ENCODE measurements around the gene CRTAP.
"Not testable (repeated sequence)": the region's sequence is repeated elsewhere in the genome, so short reads cannot be mapped to it uniquely, and the experiment has no call there.

The CRTAP gene

GRCh38 chr3:33113772-33114621 lies at the start of gene CRTAP:
TSS of gene CRTAP (plus strand) at chr3:33114014. CDS start at chr3:33114078, 64 bp downstream.
- DNase-seq (ENCODE audit: low read depth in 2 of 2) = peak; percentile 68 to 79

DNA sequence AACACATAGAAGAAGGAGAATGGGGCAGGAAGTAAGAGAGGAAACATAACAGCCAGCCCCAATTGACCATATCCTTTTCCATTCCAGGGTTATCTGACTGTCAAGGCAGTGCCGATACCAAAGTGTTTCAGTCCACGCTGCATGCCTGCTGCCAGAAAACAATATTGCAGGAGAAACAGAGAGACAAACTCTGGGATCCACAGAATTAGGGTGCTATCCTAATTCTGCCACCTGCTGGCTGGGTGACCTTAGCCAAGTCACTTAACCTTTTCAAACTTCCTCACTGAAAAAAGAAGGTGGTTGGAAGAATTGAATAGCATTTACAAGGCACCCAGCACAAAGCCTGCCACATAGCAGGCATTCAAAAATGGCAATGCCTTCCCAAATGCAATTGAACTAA lies 48.9 kb upstream of the CRTAP start:
- DNase-seq (ENCODE audit: low read depth in 2 of 2) = no peak

DNA sequence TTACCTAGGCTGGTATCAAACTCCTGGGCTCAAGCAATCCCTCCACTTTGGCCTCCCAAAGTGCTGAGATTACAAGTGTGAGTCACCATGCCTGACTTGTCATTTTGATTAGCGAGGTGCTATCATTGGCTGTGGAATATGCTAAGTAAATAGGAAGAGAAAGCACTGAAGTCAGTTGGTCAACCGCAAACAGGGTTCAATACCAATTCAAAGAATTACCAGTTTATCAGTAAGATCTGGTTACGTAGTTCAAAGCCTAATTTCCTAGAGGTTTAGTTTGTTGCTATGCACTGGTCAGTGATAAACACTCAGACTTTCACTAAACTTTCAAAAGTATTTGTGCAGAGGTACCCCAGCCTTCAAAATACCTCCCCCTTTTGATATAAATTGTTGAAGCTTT lies 46.3 kb upstream of the CRTAP start:
- no peak for DNase-seq (ENCODE audit: low read depth in 2 of 2)

DNA sequence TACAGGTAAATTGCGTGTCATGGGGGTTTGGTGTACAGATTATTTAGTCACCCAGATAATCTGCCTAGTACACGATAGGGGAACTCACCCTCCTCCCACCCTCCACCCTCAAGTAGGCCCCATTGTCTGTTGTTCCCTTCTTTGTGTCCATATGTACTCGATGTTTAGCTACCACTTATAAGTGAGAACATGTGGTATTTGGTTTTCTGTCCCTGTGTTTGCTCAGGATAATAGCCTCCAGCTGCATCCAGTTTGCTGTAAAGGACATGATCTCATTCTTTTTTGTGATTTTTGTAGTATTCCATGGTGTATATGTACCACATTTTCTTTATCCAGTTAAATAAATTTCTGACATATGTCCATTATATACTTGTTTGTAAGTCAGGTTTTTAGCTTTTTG lies 44.0 kb upstream of the CRTAP start:
- DNase-seq (ENCODE audit: low read depth in 2 of 2) = not testable (repeated sequence)

DNA sequence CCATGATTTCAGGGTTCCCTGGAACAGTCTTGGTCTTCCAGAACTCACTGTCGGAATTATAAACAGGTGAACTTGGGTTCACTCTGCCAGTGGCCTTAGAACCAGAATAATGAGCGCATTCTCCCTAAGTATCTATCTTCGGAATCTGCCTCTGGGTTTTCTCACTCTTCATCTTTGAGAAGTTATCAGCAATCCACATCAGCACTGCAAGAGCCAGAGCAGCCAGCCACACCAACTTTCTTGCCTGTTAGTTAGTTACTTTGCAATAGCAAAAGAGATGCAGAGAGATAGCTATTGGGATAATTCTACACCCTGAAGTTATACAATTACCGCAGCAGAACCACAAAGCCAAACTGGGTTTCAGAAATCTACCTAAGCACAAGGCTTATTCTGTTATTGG lies 42.6 kb upstream of the CRTAP start:
- DNase-seq (ENCODE audit: low read depth in 2 of 2) = no peak

DNA sequence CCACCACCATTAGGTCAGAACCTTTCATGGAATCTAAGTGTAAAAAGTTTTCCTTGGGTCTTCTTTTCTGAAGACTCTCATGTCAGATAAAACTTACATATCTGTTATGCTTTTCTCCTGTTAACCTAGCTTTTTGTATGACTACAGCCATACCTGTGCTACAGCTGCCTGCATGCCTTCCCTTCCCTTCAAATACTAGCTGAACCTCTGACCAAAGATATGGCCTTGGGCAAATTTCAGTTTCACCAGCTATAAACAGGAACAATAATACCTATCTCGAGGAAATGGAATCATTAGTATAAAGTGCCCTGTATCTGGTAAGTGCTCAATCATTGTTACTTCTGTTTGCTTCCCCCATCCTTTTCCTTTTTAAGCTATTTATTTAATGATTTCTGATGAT lies 41.9 kb upstream of the CRTAP start:
- DNase-seq (ENCODE audit: low read depth in 2 of 2) = no peak

DNA sequence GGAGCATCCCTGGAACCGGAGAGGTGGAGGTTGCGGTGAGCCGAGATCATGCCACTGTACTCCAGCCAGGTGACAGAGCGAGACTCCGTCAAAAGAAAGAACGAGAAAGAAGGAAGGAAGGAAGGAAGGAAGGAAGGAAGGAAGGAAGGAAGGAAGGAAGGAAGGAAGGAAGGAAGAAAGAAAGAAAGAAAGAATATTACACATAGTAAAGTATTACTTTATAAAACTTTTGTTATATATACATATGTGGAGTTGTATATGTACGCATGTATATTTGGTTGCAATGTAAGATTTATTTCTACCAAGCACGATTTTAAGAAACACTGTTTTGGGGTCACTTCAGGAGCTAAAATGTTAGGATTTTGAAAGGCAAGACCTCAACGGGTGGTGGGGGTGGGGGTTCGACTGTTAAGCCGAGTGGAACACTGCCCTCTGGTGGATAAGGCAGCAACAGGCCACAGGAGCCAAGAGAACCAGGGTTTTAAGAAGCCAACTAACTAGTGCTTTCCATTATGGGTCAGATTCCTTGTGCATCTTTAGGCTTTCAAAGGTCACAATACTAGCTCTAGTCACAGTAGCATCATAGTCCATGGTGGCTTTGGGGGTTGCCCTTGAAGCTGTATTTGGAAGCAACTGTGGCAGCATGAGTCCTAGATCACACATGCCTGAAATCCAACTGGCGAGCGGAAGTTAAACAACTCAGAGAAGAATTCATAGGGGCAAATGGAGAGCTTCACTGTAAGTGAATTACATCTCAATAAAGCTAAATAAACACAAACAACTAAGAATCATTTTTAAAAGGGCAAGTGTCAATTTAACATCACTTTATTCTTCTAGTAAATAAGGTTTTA lies 39.4 kb upstream of the CRTAP start:
- peak; percentile 45 to 52 for DNase-seq (ENCODE audit: low read depth in 2 of 2)

- DNase-seq (ENCODE audit: low read depth in 2 of 2) = no peak
Measured at GRCh38 chr3:33075995-33076394, 37.8 kb upstream of the CRTAP start.

DNA sequence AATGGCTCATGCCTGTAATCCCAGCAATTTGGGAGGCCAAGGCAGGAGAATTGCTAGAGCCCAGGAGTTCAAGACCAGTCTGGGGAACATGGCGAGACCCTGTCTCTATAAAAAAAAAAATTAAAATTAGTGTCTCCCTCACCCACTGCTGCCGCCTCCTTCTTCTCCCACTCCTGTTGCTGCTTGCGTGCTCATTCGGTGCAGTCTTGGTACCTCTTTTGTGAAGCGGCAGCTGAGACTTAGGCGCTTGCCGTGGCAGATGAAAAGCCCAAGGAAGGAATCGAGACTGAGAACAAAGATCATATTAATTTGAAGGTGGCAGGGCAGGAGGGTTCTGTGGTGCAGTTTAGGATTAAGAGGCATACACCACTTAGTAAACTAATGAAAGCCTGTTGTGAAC lies 36.9 kb upstream of the CRTAP start:
- DNase-seq (ENCODE audit: low read depth in 2 of 2) = no peak

DNA sequence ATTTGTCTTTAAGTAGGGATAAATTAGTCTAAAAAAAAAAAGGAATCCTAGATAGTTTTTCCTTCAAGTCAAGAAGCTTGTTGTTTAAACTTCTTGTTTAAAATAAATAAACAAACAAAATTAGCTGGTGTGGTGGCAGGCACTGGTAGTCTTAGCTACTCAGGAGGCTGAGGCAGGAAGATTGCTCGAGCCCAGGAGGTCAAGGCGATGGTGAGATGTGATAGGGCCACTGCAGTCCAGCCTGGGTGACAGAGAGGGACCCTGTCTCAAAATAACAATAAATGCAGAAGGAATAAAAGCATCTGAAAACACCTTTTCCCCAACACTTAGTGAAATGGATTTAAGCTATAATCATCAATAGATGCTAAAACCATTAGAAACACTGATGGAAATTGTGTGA lies 35.8 kb upstream of the CRTAP start:
- no peak for DNase-seq (ENCODE audit: low read depth in 2 of 2)

DNA sequence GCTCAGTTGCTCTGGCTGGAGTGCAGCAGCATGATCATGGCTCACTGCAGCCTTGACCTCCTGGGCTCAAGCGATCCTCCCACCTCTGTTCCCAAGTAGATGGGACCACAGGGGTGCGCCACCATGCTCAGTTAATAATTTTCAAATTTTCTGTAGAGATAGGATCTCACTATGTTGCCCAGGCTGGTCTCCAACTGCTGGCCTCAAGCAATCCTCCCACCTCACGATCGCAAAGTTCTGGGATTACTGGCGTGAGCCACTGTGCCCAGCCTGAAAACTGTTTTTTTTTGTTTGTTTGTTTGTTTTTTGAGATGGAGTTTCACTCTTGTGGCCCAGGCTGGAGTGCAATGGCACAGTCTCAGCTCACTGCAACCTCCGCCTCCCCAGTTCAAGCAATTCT lies 34.0 kb upstream of the CRTAP start:
- not testable (repeated sequence) for DNase-seq (ENCODE audit: low read depth in 2 of 2)

- no peak for DNase-seq (ENCODE audit: low read depth in 2 of 2)
Measured at GRCh38 chr3:33081812-33082211, 32.0 kb upstream of the CRTAP start.

GRCh38 chr3:33083958-33084357 lies 29.9 kb upstream of the CRTAP start:
- DNase-seq (ENCODE audit: low read depth in 2 of 2) = no peak

DNA sequence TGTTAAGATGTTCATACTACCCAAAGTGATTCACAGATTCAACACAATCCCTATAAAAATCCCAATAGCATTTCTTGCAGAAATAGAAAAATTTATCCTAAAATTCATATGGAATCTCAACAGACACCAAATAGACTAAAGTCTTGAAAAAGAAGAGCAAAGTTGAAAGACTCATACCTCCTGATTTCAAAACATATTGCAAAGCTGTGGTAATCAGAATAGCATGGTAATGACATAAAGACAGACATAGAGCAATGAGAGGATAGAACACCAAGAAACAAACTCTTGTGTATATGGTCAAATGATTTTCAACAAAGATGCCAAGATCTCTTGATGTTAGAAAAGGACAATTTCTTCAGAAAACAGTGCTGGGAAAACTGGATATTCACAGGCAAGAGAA lies 25.1 kb upstream of the CRTAP start:
- no peak for DNase-seq (ENCODE audit: low read depth in 2 of 2)

DNA sequence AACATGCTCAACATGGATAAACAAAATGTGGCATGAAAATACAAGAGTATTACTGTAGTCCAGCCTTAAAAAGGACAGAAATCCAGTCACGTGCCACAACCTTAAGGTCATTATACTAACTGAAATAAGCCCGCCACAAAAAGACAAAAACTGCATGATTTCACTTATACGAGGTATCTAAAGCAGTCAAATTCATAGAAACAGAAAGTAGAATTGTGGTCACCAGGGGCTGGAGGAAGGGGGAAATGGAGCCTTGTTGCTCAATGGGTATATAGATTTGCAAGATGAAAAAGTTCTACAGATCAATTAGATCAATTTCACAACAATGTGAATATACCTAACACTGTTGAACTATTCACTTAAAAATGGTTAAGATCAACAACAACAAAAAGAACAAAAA lies 24.3 kb upstream of the CRTAP start:
- no peak for DNase-seq (ENCODE audit: low read depth in 2 of 2)

GRCh38 chr3:33091746-33092145 lies 22.1 kb upstream of the CRTAP start:
- no peak for DNase-seq (ENCODE audit: low read depth in 2 of 2)

- no peak for DNase-seq (ENCODE audit: low read depth in 2 of 2)
Measured at GRCh38 chr3:33092496-33093254, 21.1 kb upstream of the CRTAP start.

DNA sequence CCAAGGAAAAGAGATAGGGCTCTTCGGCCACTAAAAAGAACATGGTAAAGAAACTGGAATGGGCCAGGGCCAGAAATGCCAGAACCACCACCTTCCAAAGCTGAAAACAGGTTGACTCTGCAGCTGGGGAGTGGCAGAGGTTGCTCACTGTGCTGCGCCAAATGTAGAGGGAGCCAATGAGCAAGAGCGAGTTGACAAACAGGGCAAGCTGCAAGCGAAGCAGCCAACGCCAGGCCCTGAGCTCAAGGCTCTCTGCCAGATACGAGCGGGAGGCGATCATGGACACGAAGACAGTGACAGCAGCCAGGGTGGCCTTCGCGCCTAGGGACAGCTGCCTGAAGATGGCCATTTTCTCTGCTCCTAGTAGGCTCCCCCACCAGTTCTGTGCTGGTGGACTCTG lies 20.0 kb upstream of the CRTAP start:
- no peak for DNase-seq (ENCODE audit: low read depth in 2 of 2)

- DNase-seq (ENCODE audit: low read depth in 2 of 2) = no peak
Measured at GRCh38 chr3:33095436-33095835, 18.4 kb upstream of the CRTAP start.

GRCh38 chr3:33096093-33096868 lies 17.5 kb upstream of the CRTAP start:
- peak in 1 of 2 donors; percentile 24 for DNase-seq (ENCODE audit: low read depth in 2 of 2)

GRCh38 chr3:33099109-33099645 lies 14.6 kb upstream of the CRTAP start:
- DNase-seq (ENCODE audit: low read depth in 2 of 2) = no peak

All from stimulated activated CD8-positive, alpha-beta memory T cell treated with anti-CD3 and anti-CD28 coated beads, Interleukin-7, amount 100 ng/mL, for 4 hours (primary cell).